NCI-H146 (cell line): ENCODE measurements around the gene PDGFC.

Experiments used
- DNase-seq: peaks from one replicate; lab custom pipeline; 2025; lab: John Stamatoyannopoulos, UW

The PDGFC gene

GRCh38 chr4:156974264-156974663, 2.7 kb upstream of the PDGFC start:
- no peak for DNase-seq

- DNase-seq: no peak
Observed at GRCh38 chr4:156972379-156973015, 898 bp upstream of the PDGFC start.

GRCh38 chr4:156971165-156971675, 379 bp downstream of the PDGFC start:
- peak; percentile 34 for DNase-seq

GRCh38 chr4:156970501-156971164, 966 bp downstream of the PDGFC start:
- peak; percentile 42 for DNase-seq

GRCh38 chr4:156969911-156970310, 1.7 kb downstream of the PDGFC start:
- no peak for DNase-seq

GRCh38 chr4:156969101-156969500, 2.5 kb downstream of the PDGFC start:
- DNase-seq: no peak

- DNase-seq: peak; percentile 52
Observed at GRCh38 chr4:156968479-156968984, 3.1 kb downstream of the PDGFC start.

GRCh38 chr4:156966836-156967235, 4.8 kb downstream of the PDGFC start:
- no peak for DNase-seq

GRCh38 chr4:156963419-156963818, 8.2 kb downstream of the PDGFC start:
- no peak for DNase-seq

- no peak for DNase-seq
Observed at GRCh38 chr4:156962528-156962974, 9.0 kb downstream of the PDGFC start.

GRCh38 chr4:156962058-156962358, 9.6 kb downstream of the PDGFC start:
- no peak for DNase-seq

- peak; percentile 19 for DNase-seq
Observed at GRCh38 chr4:156961196-156962057, 10.2 kb downstream of the PDGFC start.

GRCh38 chr4:156959298-156959702, 12.3 kb downstream of the PDGFC start:
- DNase-seq: no peak

- DNase-seq: no peak
Observed at GRCh38 chr4:156958276-156959074, 13.1 kb downstream of the PDGFC start.

- no peak for DNase-seq
Observed at GRCh38 chr4:156957556-156957955, 14.0 kb downstream of the PDGFC start.

- DNase-seq: no peak
Observed at GRCh38 chr4:156956826-156957368, 14.7 kb downstream of the PDGFC start.

- no peak for DNase-seq
Observed at GRCh38 chr4:156956359-156956758, 15.2 kb downstream of the PDGFC start.

GRCh38 chr4:156954587-156954986, 17.0 kb downstream of the PDGFC start:
- no peak for DNase-seq

GRCh38 chr4:156953951-156954350, 17.6 kb downstream of the PDGFC start:
- no peak for DNase-seq

- no peak for DNase-seq
Observed at GRCh38 chr4:156953001-156953400, 18.6 kb downstream of the PDGFC start.

GRCh38 chr4:156952078-156952759, 19.4 kb downstream of the PDGFC start:
- DNase-seq: no peak
